Measurements from ENCODE around the gene APOBEC3F.
"Not testable (repeated sequence)": the region's sequence is repeated elsewhere in the genome, so short reads cannot be mapped to it uniquely, and the experiment has no call there.

The APOBEC3F gene

DNA sequence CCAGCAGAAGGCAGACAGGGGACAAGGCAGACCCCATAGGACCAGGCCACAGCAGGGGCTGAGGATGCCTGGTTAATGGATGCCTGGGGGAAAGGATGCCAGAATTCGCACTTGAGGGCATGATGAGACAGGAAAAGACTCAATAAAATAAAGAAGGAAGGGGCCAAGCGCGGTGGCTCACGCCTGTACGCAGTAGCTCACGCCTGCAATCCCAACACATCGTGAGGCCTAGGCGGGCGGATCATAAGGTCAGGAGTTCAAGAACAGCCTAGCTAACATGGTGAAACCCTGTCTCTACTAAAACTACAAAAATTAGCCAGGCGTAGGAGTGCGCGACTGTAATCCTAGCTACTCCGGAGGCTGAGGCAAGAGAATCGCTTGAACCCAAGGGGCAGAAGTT, 10.0 kb upstream of the APOBEC3F start:
- no peak overlapping the region for H3K4me3 ChIP-seq (ENCODE audit: low read depth, low read length)
- no peak for DNase-seq (ENCODE audit: low read depth)
- no peak for TF ChIP-seq CTCF (conservative IDR thresholded peaks at IDR 0.05; ENCODE audit: low read depth, low read length)

DNA sequence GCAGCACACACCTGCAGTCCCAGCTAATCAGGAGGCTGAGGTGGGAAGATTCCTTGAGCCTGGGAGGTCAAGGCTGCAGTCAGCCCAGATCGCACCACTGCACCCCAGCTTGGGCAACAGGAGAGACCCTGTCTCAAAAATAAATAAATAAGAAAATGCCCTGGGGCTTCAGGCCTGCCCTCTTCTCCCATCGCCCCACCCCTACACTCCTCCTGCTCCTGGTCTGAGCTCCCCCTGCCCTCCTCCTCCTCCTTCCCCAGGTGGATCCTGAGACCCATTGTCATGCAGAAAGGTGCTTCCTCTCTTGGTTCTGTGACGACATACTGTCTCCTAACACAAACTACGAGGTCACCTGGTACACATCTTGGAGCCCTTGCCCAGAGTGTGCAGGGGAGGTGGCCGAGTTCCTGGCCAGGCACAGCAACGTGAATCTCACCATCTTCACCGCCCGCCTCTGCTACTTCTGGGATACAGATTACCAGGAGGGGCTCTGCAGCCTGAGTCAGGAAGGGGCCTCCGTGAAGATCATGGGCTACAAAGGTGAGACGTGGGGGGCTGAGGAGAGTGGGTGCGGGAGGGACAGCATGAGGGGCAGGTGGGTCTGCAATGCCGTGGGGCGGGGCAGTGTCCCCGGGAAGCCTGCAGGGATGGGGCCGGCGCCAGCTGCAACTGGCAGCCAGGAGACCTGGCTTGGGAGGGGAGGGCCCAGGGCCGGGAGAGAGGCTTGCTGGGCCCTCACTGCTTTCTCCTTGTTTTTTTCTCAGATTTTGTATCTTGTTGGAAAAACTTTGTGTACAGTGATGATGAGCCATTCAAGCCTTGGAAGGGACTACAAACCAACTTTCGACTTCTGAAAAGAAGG, 9.0 kb upstream of the APOBEC3F start:
- not testable (repeated sequence) for H3K4me3 ChIP-seq (ENCODE audit: low read depth, low read length); DNase-seq (ENCODE audit: low read depth)

DNA sequence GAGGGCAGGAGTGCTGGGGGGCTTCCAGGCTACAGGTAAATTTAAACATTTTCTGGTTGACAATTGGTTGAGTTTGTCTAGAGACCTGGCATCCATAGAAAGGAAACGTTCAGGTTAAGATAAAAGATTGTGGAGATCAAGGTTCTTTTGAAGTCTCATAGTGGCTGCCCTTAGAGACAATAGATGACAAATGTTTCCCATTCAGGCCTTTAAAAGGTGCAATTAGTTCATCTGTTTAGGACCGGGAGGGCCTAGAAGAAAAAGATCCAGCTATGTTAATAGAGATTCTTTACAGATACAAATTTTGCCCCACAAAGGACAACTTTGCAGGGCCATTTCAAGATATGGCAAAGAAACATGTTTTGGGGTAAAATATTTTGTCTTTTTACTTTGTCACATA, 3.6 kb upstream of the APOBEC3F start:
- not testable (repeated sequence) for H3K4me3 ChIP-seq (ENCODE audit: low read depth, low read length); DNase-seq (ENCODE audit: low read depth)

DNA sequence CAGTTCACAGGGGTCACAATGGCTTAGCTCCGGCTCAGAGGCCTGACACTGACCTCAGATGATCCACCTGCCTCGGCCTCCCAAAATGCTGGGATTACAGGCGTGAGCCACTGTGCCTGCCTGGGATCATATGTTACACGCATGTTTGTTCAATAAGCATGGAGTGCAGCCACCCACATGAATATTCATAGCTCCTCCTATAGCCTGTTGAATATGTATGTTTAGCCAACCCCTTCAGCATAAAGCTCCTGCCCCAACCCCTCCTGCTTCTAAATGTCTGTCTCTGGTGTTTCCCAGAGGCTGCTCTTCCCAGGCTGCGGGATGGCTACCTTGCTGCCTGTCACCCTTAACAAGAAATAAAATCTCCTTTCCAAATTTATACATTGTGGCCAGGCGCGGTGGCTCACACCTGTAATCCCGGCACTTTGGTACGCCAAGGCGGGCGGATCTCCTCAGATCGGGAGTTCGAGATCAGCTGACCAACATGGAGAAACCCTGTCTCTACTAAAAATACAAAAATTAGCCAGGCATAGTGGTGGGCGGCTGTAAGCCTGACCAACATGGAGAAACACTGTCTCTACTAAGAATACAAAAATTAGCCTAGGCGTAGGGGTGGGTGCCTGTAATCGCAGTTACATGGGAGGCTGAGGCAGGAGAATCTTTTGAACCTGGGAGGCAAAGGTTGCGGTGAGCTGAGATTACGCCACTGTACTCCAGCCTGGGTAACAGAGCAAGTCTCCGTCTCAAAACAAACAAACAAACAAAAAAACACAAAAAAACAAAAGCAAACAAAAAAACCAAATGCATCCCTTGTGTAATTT, 1.1 kb upstream of the APOBEC3F start:
- no peak overlapping the region for H3K4me3 ChIP-seq (ENCODE audit: low read depth, low read length)

DNA sequence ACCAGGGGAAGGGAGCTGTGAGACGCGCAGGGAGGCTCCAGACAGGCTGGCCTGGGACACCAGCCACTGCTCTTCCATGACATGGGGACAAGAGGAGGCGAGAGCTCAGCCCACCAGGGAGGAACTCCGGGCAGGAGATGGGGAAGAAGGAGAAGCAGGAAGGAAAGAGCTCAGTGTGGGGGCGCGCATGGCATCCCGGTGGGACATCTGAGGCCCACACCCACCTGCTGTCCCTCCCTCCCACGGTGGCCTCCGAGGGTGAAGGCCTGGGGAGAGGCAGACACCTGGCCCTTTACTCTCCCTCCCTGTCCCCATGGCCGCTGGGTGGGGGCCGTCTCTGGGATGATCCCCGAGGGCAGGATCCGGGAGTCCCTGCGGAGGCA, 518 bp upstream of the APOBEC3F start:
- DNase-seq (ENCODE audit: low read depth), result not testable (repeated sequence)
- H3K4me3 ChIP-seq (ENCODE audit: low read depth, low read length), result peak overlapping the region; percentile 68

More for the DNA sequence above, 1.1 kb upstream of the APOBEC3F start:
- DNase-seq (ENCODE audit: low read depth), result no peak
- no peak for TF ChIP-seq CTCF (conservative IDR thresholded peaks at IDR 0.05; ENCODE audit: low read depth, low read length)

- no peak for DNase-seq (ENCODE audit: low read depth)
- no peak overlapping the region for H3K4me3 ChIP-seq (ENCODE audit: low read depth, low read length)
- no peak for TF ChIP-seq CTCF (conservative IDR thresholded peaks at IDR 0.05; ENCODE audit: low read depth, low read length)
Observed at GRCh38 chr22:39041908-39042307, 1.2 kb downstream of the APOBEC3F start.

DNA sequence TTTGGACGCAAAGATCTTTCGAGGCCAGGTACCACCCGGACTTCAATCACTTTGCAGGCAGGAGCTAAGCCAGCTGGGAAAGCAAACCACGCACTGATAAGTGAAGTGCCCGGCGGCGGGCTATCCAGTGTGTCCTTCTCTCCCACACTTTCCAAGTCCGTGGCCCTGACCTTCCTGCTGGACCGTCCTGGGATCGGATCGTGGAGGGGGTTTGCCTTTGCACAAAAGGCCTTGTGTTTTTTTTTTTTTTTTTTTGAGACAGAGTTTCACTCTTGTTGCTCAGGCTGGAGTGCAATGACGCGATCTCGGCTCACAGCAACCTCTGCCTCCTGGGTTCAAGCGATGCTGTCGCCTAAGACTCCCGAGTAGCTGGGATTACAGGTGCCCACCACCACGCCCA, 2.4 kb downstream of the APOBEC3F start:
- not testable (repeated sequence) for DNase-seq (ENCODE audit: low read depth); H3K4me3 ChIP-seq (ENCODE audit: low read depth, low read length)

GRCh38 chr22:39045136-39045535, 4.5 kb downstream of the APOBEC3F start:
- not testable (repeated sequence) for H3K4me3 ChIP-seq (ENCODE audit: low read depth, low read length); DNase-seq (ENCODE audit: low read depth)

GRCh38 chr22:39049486-39049885, 8.8 kb downstream of the APOBEC3F start:
- DNase-seq (ENCODE audit: low read depth); H3K4me3 ChIP-seq (ENCODE audit: low read depth, low read length): not testable (repeated sequence)

DNA sequence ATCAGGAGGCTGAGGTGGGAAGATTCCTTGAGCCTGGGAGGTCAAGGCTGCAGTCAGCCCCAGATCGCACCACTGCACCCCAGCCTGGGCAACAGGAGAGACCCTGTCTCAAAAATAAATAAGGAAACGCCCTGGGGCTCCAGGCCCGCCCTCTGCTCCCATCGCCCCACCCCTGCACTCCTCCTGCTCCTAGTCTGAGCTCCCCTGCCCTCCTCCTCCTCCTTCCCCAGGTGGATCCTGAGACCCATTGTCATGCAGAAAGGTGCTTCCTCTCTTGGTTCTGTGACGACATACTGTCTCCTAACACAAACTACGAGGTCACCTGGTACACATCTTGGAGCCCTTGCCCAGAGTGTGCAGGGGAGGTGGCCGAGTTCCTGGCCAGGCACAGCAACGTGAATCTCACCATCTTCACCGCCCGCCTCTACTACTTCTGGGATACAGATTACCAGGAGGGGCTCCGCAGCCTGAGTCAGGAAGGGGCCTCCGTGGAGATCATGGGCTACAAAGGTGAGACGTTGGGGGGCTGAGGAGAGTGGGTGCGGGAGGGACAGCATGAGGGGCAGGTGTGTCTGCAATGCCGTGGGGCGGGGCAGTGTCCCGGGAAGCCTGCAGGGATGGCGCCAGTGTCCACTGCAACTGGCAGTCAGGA, 11.3 kb downstream of the APOBEC3F start:
- DNase-seq (ENCODE audit: low read depth); H3K4me3 ChIP-seq (ENCODE audit: low read depth, low read length): not testable (repeated sequence)

Data from choroid plexus epithelial cell (primary cell).